Fibroblast of peridontal ligament (primary cell): ENCODE measurements around the gene SMIM35.

Experiments used
- DNase-seq: peaks from one replicate; pipeline ENCODE4 v3.0.0-alpha.2; 2010; ENCODE audit errors: extremely low read depth

Gene SMIM35

GRCh38 chr11:118086913-118087768, at the start of gene SMIM35:
TSS of gene SMIM35 (minus strand) at chr11:118086963. CDS start at chr11:118086757, 206 bp downstream.
- DNase-seq = no peak

GRCh38 chr11:118136341-118136740, 49.6 kb upstream of the SMIM35 start:
- DNase-seq = no peak

- no peak for DNase-seq
Measured at GRCh38 chr11:118135796-118136165, 49.0 kb upstream of the SMIM35 start.

GRCh38 chr11:118135051-118135795, 48.5 kb upstream of the SMIM35 start:
- no peak for DNase-seq

- no peak for DNase-seq
Measured at GRCh38 chr11:118133816-118134215, 47.1 kb upstream of the SMIM35 start.

- DNase-seq = no peak
Measured at GRCh38 chr11:118132385-118133151, 45.8 kb upstream of the SMIM35 start.

GRCh38 chr11:118129471-118130172, 42.9 kb upstream of the SMIM35 start:
- DNase-seq = no peak

GRCh38 chr11:118128721-118129470, 42.1 kb upstream of the SMIM35 start:
- DNase-seq = no peak

- DNase-seq = no peak
Measured at GRCh38 chr11:118128310-118128709, 41.5 kb upstream of the SMIM35 start.

GRCh38 chr11:118126082-118126838, 39.5 kb upstream of the SMIM35 start:
- no peak for DNase-seq

- DNase-seq = no peak
Measured at GRCh38 chr11:118124929-118125535, 38.3 kb upstream of the SMIM35 start.

GRCh38 chr11:118120793-118121192, 34.0 kb upstream of the SMIM35 start:
- no peak for DNase-seq

- DNase-seq = no peak
Measured at GRCh38 chr11:118117790-118118601, 31.2 kb upstream of the SMIM35 start.

- no peak for DNase-seq
Measured at GRCh38 chr11:118115048-118115447, 28.3 kb upstream of the SMIM35 start.

- DNase-seq = no peak
Measured at GRCh38 chr11:118114266-118114665, 27.5 kb upstream of the SMIM35 start.

- no peak for DNase-seq
Measured at GRCh38 chr11:118112711-118113430, 26.1 kb upstream of the SMIM35 start.

- DNase-seq = no peak
Measured at GRCh38 chr11:118111744-118112035, 24.9 kb upstream of the SMIM35 start.

- DNase-seq = no peak
Measured at GRCh38 chr11:118111019-118111743, 24.4 kb upstream of the SMIM35 start.
